K562 (cell line): ENCODE measurements around the gene KSR2. TPM values are rescaled to one million over a fixed set of nuclear protein-coding genes. Genes with fewer than 3 reads are reported as not detected.

Source experiments
- ATAC-seq: fragments of 200-7000 bp; cut with Tn5 transposase; 3 replicates; pipeline ENCODE4 v1.9.1; 2020; ENCODE audit warnings: moderate library complexity
- BruUV-seq: library from RNA; stranded (reverse); fragments of 400-500 nt; replicated peaks from 2 replicates; lab custom pipeline; 2021; lab: Mats Ljungman, UMichigan
- CTCF ChIA-PET: fragments of 300-600 bp; formaldehyde crosslinking; extraction: SDS; loops from one replicate; lab custom pipeline; 2021; ENCODE audit warnings: low intra/inter-chr PET ratio; lab: Yijun Ruan, JAX
- POLR2A ChIA-PET: fragments of 300-600, 350-650 bp; sonication (Branson Sonifier 250); formaldehyde crosslinking; extraction: SDS; loops from one replicate; lab custom pipeline; 2021; ENCODE audit warnings: antibody characterized with exemption, inconsistent platforms; lab: Yijun Ruan, JAX
- DNase-seq, 4 experiments: peaks; one replicate each; pipeline versions ENCODE4 v3.0.0 to v3.0.0-alpha.2; 2011 to 2018; ENCODE audit warnings: low spot score in 3 of 4, mixed read lengths in 3 of 4; ENCODE audit errors: extremely low read depth in 1 of 4
- FAIRE-seq: peaks from 2 replicates; lab custom pipeline; 2011; peaks lifted over from hg19 to GRCh38; lab: Jason Lieb, UNC
- H2AFZ ChIP-seq: 2 replicates; pipeline ENCODE4 v1.6.0; 2011; ENCODE audit warnings: low read depth, low read length, control low read depth, inconsistent platforms
- H3K27ac ChIP-seq: fragments of 200-600 bp; 3 replicates; pipeline ENCODE4 v1.8.0; 2011; ENCODE audit warnings: low read depth, mild to moderate bottlenecking, control low read depth, inconsistent platforms, low read length, moderate library complexity, mixed read lengths; ENCODE audit errors: extremely low read depth
- H3K27me3 ChIP-seq, 2 experiments: fragments of 300-600 bp in 1 of 2; 2 replicates in 1 of 2; 3 replicates in 1 of 2; pipeline versions ENCODE4 v1.6.0 to v1.8.0; 2011; ENCODE audit warnings: inconsistent platforms in 2 of 2, low read length in 2 of 2, mild to moderate bottlenecking in 1 of 2, mixed read lengths in 1 of 2, moderate library complexity in 1 of 2; ENCODE audit not compliant: control insufficient read depth in 2 of 2, insufficient read depth in 2 of 2
- H3K36me3 ChIP-seq: fragments of 300-600 bp; 3 replicates; pipeline ENCODE4 v1.8.0; 2011; ENCODE audit warnings: mild to moderate bottlenecking, low read length, inconsistent platforms; ENCODE audit not compliant: control insufficient read depth, insufficient read depth
- H3K4me1 ChIP-seq, 2 experiments: fragments of 200-600 bp in 1 of 2; replicated peaks in 1 of 2; 2 replicates in 1 of 2; 3 replicates in 1 of 2; pipeline versions ENCODE4 v1.5.1 to v1.8.0; 2011; ENCODE audit warnings: inconsistent platforms in 2 of 2, low read length in 2 of 2, mild to moderate bottlenecking in 1 of 2, mixed read lengths in 1 of 2, moderate library complexity in 1 of 2; ENCODE audit not compliant: control insufficient read depth in 2 of 2, insufficient read depth in 2 of 2
- H3K4me2 ChIP-seq: 2 replicates; pipeline ENCODE4 v1.6.1; 2011; ENCODE audit warnings: low read length, control low read depth, inconsistent platforms, mixed read lengths; ENCODE audit not compliant: insufficient read depth
- H3K4me3 ChIP-seq: fragments of 200-600 bp; sonication (generic), shearing (Covaris generic); 2 replicates; pipeline ENCODE4 v1.5.1; 2016; ENCODE audit warnings: control low read depth, inconsistent platforms
- H3K79me2 ChIP-seq: fragments of 200-600 bp; 3 replicates; pipeline ENCODE4 v1.8.0; 2011; ENCODE audit warnings: low read length, inconsistent platforms; ENCODE audit not compliant: control insufficient read depth, insufficient read depth
- H3K9ac ChIP-seq, 2 experiments: 2 replicates each; pipeline versions ENCODE4 v1.6.0 to v1.6.1; 2011; ENCODE audit warnings: low read depth in 2 of 2, low read length in 2 of 2, control low read depth in 1 of 2, inconsistent platforms in 1 of 2, mild to moderate bottlenecking in 1 of 2, mixed read lengths in 1 of 2; ENCODE audit not compliant: insufficient read depth in 1 of 2
- H3K9me1 ChIP-seq: one replicate; pipeline ENCODE4 v1.6.0; 2011; ENCODE audit warnings: inconsistent platforms, mild to moderate bottlenecking, low read length, moderate library complexity; ENCODE audit not compliant: control insufficient read depth, insufficient read depth
- H3K9me3 ChIP-seq: replicated peaks from 2 replicates; pipeline ENCODE4 v1.5.1; 2011; ENCODE audit warnings: low read depth, low read length, inconsistent platforms; ENCODE audit not compliant: control insufficient read depth, insufficient read depth
- H4K20me1 ChIP-seq: replicated peaks from 2 replicates; pipeline ENCODE4 v1.6.1; 2011; ENCODE audit warnings: low read length, inconsistent platforms, mixed read lengths; ENCODE audit not compliant: control insufficient read depth, insufficient read depth
- CHD2 ChIP-seq: IDR thresholded peaks from 2 replicates; pipeline ENCODE4 v1.6.1; 2011; ENCODE audit warnings: low read depth, low read length
- CTCF ChIP-seq, 3 experiments: IDR thresholded peaks in 2 of 3; conservative IDR thresholded peaks in 1 of 3; 2 replicates each; pipeline ENCODE4 v1.5.1; 2011 to 2012; ENCODE audit warnings: low read length in 3 of 3, mild to moderate bottlenecking in 3 of 3, control low read depth in 2 of 3, improper control_type of control experiment in 1 of 3, inconsistent platforms in 1 of 3, low read depth in 1 of 3, mixed read lengths in 1 of 3, moderate library complexity in 1 of 3; ENCODE audit not compliant: insufficient read depth in 2 of 3
- ERF ChIP-seq: fragments of 450-650 bp; formaldehyde crosslinking; IDR thresholded peaks from 2 replicates; pipeline ENCODE4 v1.4.0; 2020; ENCODE audit warnings: mild to moderate bottlenecking, mixed read lengths
- HIVEP1 ChIP-seq: fragments of 250-450 bp; sonication (Bioruptor Pico); IDR thresholded peaks from 2 replicates; pipeline ENCODE4 v1.4.0; 2020; ENCODE audit warnings: mild to moderate bottlenecking
- HMG20A ChIP-seq: fragments of 450-650 bp; formaldehyde crosslinking; conservative IDR thresholded peaks from 2 replicates; pipeline ENCODE4 v1.4.0; 2020; ENCODE audit warnings: mild to moderate bottlenecking, mixed read lengths
- KDM2B ChIP-seq: fragments of 250-450 bp; sonication (Bioruptor Pico); IDR thresholded peaks from 2 replicates; pipeline ENCODE4 v1.8.0; 2021; ENCODE audit warnings: mild to moderate bottlenecking, moderate library complexity
- L3MBTL2 ChIP-seq: fragments of 450-650 bp; IDR thresholded peaks from 2 replicates; pipeline ENCODE4 v1.6.1; 2016; ENCODE audit warnings: mild to moderate bottlenecking, moderate library complexity
- NFE2 ChIP-seq: IDR thresholded peaks from 2 replicates; pipeline ENCODE4 v1.6.1; 2014; ENCODE audit warnings: antibody characterized with exemption, low read depth
- RFX1 ChIP-seq: fragments of 450-650 bp; IDR thresholded peaks from 2 replicates; pipeline ENCODE4 v1.6.1; 2016; ENCODE audit warnings: mild to moderate bottlenecking, moderate library complexity
- RNF219 ChIP-seq: fragments of 250-450 bp; sonication (Bioruptor Pico); IDR thresholded peaks from 2 replicates; pipeline ENCODE4 v1.5.0; 2022; ENCODE audit warnings: mild to moderate bottlenecking
- XRCC5 ChIP-seq: fragments of 200-400 bp; formaldehyde crosslinking; IDR thresholded peaks from 2 replicates; pipeline ENCODE4 v1.6.1; 2017; ENCODE audit warnings: low read depth, mild to moderate bottlenecking, low read length
- ZBTB34 ChIP-seq: fragments of 250-450 bp; sonication (Bioruptor Pico); IDR thresholded peaks from 2 replicates; pipeline ENCODE4 v1.8.0; 2021; ENCODE audit warnings: mild to moderate bottlenecking, moderate library complexity
- ZNF175 ChIP-seq: fragments of 200-800 bp; sonication (Bioruptor generic); IDR thresholded peaks from 2 replicates; pipeline ENCODE4 v1.6.1; 2016; ENCODE audit warnings: low read depth, mild to moderate bottlenecking, missing genetic modification characterization, missing compliant biosample characterization
- ZNF197 ChIP-seq: fragments of 200-800 bp; sonication (Bioruptor generic); IDR thresholded peaks from 2 replicates; pipeline ENCODE4 v1.6.1; 2016; ENCODE audit warnings: low read depth, missing genetic modification characterization, missing compliant biosample characterization
- ZNF217 ChIP-seq: sonication (generic); formaldehyde crosslinking; IDR thresholded peaks from 2 replicates; pipeline ENCODE4 v1.8.0; 2022; ENCODE audit warnings: mild to moderate bottlenecking, missing genetic modification reagents
- ZNF232 ChIP-seq: sonication (generic); formaldehyde crosslinking; IDR thresholded peaks from 2 replicates; pipeline ENCODE4 v1.8.0; 2022; ENCODE audit warnings: mild to moderate bottlenecking, missing genetic modification reagents
- ZNF41 ChIP-seq: fragments of 250-450 bp; sonication (Bioruptor Pico); conservative IDR thresholded peaks from 2 replicates; pipeline ENCODE4 v1.4.0; 2020; ENCODE audit warnings: mild to moderate bottlenecking
- ZNF583 ChIP-seq: fragments of 250-450 bp; sonication (Bioruptor Pico); IDR thresholded peaks from 2 replicates; pipeline ENCODE4 v1.4.0; 2020
- ZNF707 ChIP-seq: fragments of 250-450 bp; sonication (Bioruptor Pico); conservative IDR thresholded peaks from 2 replicates; pipeline ENCODE4 v1.8.0; 2022; ENCODE audit warnings: inconsistent platforms, mild to moderate bottlenecking, moderate library complexity
- WGBS: fragments of 100-300 bp; shearing (Covaris generic); methylation state at CpG from one replicate; pipeline ENCODE4 v1.1.6; 2016; ENCODE audit warnings: low coverage, mixed read lengths; ENCODE audit not compliant: insufficient coverage; ENCODE audit errors: missing lambda C conversion rate; 5-methylcytosine and 5-hydroxymethylcytosine counted together
- in situ Hi-C: fragments of 300-500 bp; cut with MboI; formaldehyde crosslinking; loops from 4 replicates; pipeline ENCODE4 v1.15.0; 2018; ENCODE audit warnings: inconsistent platforms, mixed read lengths
- intact Hi-C: fragments of 100-400 bp; cut with micrococcal nuclease; formaldehyde crosslinking; loops from 2 replicates; pipeline ENCODE4 v1.14.2; 2022
- polyA plus RNA-seq, 8 experiments: library from polyadenylated mRNA; depleted of rRNA in 4 of 8; stranded (reverse) in 5 of 8; unstranded in 3 of 8; fragments of >200 nt; fragmentation: Nextera tagmentation in 2 of 8; fragmentation: Illumina TruSeq in 1 of 8; extraction: Ambion mirVana in 2 of 8; extraction: Trizol in 1 of 8; gene quantifications; 2 replicates each; pipeline versions ENCODE4 v1.2.1 to v1.2.3, GENCODE V29; 2011 to 2014; ENCODE audit warnings: inconsistent platforms in 1 of 8, missing spikeins in 1 of 8
- total RNA-seq, 7 experiments: library from RNA; depleted of rRNA in 6 of 7; stranded (reverse); fragments of >200 nt in 6 of 7; fragmentation: Illumina TruSeq in 2 of 7; extraction: Trizol in 2 of 7; gene quantifications; 2 replicates each; pipeline versions ENCODE4 v1.2.1 to v1.2.3, GENCODE V29; 2011 to 2021; ENCODE audit warnings: low replicate concordance in 1 of 7

The KSR2 gene
- total and polyA plus RNA-seq, 9 of the 15 experiments (the other 6 are each of a cell fraction or from before 2014, with no cell fraction given) = not detected

- in situ Hi-C loops (no loop called here), intact Hi-C loops (no loop called here)
- Histone ChIP-seq H3K9me3 (no peaks in the 10 kb centered on the region), H4K20me1 (no peaks in the 10 kb centered on the region), H3K4me1 (no peaks in the 10 kb centered on the region), H3K36me3 (no peaks in the 10 kb centered on the region), H3K4me3 (no peak overlapping the region), H3K9me1 (no peaks in the 10 kb centered on the region), H3K9ac (no peak overlapping the region), H3K27me3 (no peaks in the 10 kb centered on the region; a peak in 1 of 5 replicates), H3K4me2 (no peak overlapping the region), H3K27ac (no peak overlapping the region), H3K79me2 (no peaks in the 10 kb centered on the region), H2AFZ (no peak overlapping the region)
- POLR2A ChIA-PET = no interaction called here
- DNase-seq (no peak), FAIRE-seq (no peak), ATAC-seq (no peak)
- no TSS peak for BruUV-seq
- 0% methylated on average over 1 of the region's 1 CpG for WGBS
- CTCF ChIA-PET = no interaction called here
- no peak for TF ChIP-seq ZNF583 (CRISPR knock-in tag)
- no peak for TF ChIP-seq ZNF175
- TF ChIP-seq ZBTB34 = no peak
- no peak for TF ChIP-seq ERF (CRISPR knock-in tag)
- no peak for TF ChIP-seq ZNF707 (CRISPR knock-in tag)
- no peak for TF ChIP-seq XRCC5
- TF ChIP-seq RNF219 = no peak
- TF ChIP-seq HIVEP1 = no peak
- TF ChIP-seq ZNF217 (CRISPR knock-in tag) = no peak
- TF ChIP-seq NFE2 = no peak
- no peak for TF ChIP-seq HMG20A
- no peak for TF ChIP-seq ZNF232 (CRISPR knock-in tag)
- TF ChIP-seq ZNF41 (CRISPR knock-in tag) = no peak
- no peak for TF ChIP-seq CTCF (IDR thresholded peaks at IDR 0.05 in 2 of 3, conservative IDR thresholded peaks at IDR 0.05 in 1 of 3; ENCODE audit: insufficient read depth in 2 of 3, low read depth in 1 of 3, low read length in 3 of 3)
- TF ChIP-seq KDM2B = no peak
- TF ChIP-seq L3MBTL2 = no peak
- TF ChIP-seq CHD2 = no peak
- TF ChIP-seq RFX1 = no peak
- TF ChIP-seq ZNF197 (CRISPR knock-in tag) = no peak
Measured at GRCh38 chr12:117481470-117481869, 487.3 kb downstream of the KSR2 start.
